Measurements from ENCODE around the gene PYGB. TPM values are rescaled to one million over a fixed set of nuclear protein-coding genes. Genes with fewer than 3 reads are reported as not detected.

The PYGB gene
- total RNA-seq, 1 experiment from 2014 or later = 220 TPM

GRCh38 chr20:25276533-25277050 is 28.7 kb downstream of the PYGB start:
- DNase-seq (ENCODE audit: low read depth, low spot score) = no peak
- Histone ChIP-seq H3K9me3 (ENCODE audit: control insufficient read depth, insufficient read depth, low read depth, low read length) (no peaks in the 10 kb centered on the region), H3K4me3 (ENCODE audit: low read depth in 2 of 2, low read length in 2 of 2) (no peak overlapping the region), H3K36me3 (ENCODE audit: control insufficient read depth, insufficient read depth, low read length) (peaks cover 30% of the 10 kb centered on the region), H3K27ac (ENCODE audit: low read length) (no peak overlapping the region), H3K4me1 (ENCODE audit: control insufficient read depth, insufficient read depth, low read length) (peaks cover 7% of the 10 kb centered on the region; the same call in 1 of the 2 replicates), H3K27me3 (ENCODE audit: control insufficient read depth, insufficient read depth, low read length) (no peaks in the 10 kb centered on the region)
- TF ChIP-seq REST (IDR thresholded peaks at IDR 0.05; ENCODE audit: insufficient read depth in 1 of 2, low read depth in 2 of 2, low read length in 1 of 2) = no peak
- no peak for TF ChIP-seq CTCF (IDR thresholded peaks at IDR 0.05)
- no peak for TF ChIP-seq SIN3A (IDR thresholded peaks at IDR 0.05; ENCODE audit: borderline replicate concordance, insufficient read depth, low read depth, low read length)
- TF ChIP-seq POLR2AphosphoS5 (IDR thresholded peaks at IDR 0.05; ENCODE audit: low read depth, low read length) = no peak
- no peak for TF ChIP-seq TCF7L2 (IDR thresholded peaks at IDR 0.05; ENCODE audit: low read depth, low read length)
- ATAC-seq = no peak
- intact Hi-C loops (cut with micrococcal nuclease; ENCODE audit: unreplicated experiment) = no loop called here
- ChIA-PET CTCF (no interaction called here), POLR2A (no interaction called here)
- no TSS peak for BruUV-seq (replicated peaks)
- in situ Hi-C loops (cut with HindIII; ENCODE audit: low pct_unique_long_range_greater_than_20kb, low sequenced_read_pairs) = no loop called here

GRCh38 chr20:25277051-25277801 is 29.3 kb downstream of the PYGB start:
- ATAC-seq (no peak), DNase-seq (ENCODE audit: low read depth, low spot score) (no peak)
- no TSS peak for BruUV-seq (replicated peaks)
- CTCF ChIA-PET = no interaction called here
- Histone ChIP-seq H3K27ac (ENCODE audit: low read length) (no peak overlapping the region), H3K4me1 (ENCODE audit: control insufficient read depth, insufficient read depth, low read length) (peaks cover 7% of the 10 kb centered on the region; the same call in 1 of the 2 replicates), H3K4me3 (ENCODE audit: low read depth in 2 of 2, low read length in 2 of 2) (no peak overlapping the region), H3K36me3 (ENCODE audit: control insufficient read depth, insufficient read depth, low read length) (peaks cover 27% of the 10 kb centered on the region), H3K9me3 (ENCODE audit: control insufficient read depth, insufficient read depth, low read depth, low read length) (no peaks in the 10 kb centered on the region), H3K27me3 (ENCODE audit: control insufficient read depth, insufficient read depth, low read length) (no peaks in the 10 kb centered on the region)
- in situ Hi-C loops (cut with HindIII; ENCODE audit: low pct_unique_long_range_greater_than_20kb, low sequenced_read_pairs) = no loop called here
- intact Hi-C loops (cut with micrococcal nuclease; ENCODE audit: unreplicated experiment) = no loop called here
- POLR2A ChIA-PET = interaction anchor here (0.7 kb wide), 1 partner anchor 23 kb away, joined by 5 read pairs; no protein-coding TSS in a partner anchor
- no peak for TF ChIP-seq POLR2AphosphoS5 (IDR thresholded peaks at IDR 0.05; ENCODE audit: low read depth, low read length)
- TF ChIP-seq SIN3A (IDR thresholded peaks at IDR 0.05; ENCODE audit: borderline replicate concordance, insufficient read depth, low read depth, low read length) = no peak
- TF ChIP-seq REST (IDR thresholded peaks at IDR 0.05; ENCODE audit: insufficient read depth in 1 of 2, low read depth in 2 of 2, low read length in 1 of 2) = no peak
- no peak for TF ChIP-seq TCF7L2 (IDR thresholded peaks at IDR 0.05; ENCODE audit: low read depth, low read length)
- no peak for TF ChIP-seq CTCF (IDR thresholded peaks at IDR 0.05)

All from Panc1 (cell line).